Liver (tissue), 3 donors: ENCODE data around the gene KCTD6.

Experiments used
- ATF3 ChIP-seq: IDR thresholded peaks from 2 replicates; pipeline ENCODE4 v1.6.1; 2016; ENCODE audit warnings: antibody characterized with exemption
- TAF1 ChIP-seq: conservative IDR thresholded peaks from 2 replicates; pipeline ENCODE4 v1.6.1; 2016; ENCODE audit warnings: antibody characterized with exemption, mild to moderate bottlenecking
- TF ChIP-seq, protein P1 (sequence below): fragments of 150-350 bp; IDR thresholded peaks from 2 replicates; pipeline ENCODE4 v1.5.1; 2017; ENCODE audit warnings: improper control_type of control experiment, low read depth, low read length; ENCODE audit not compliant: missing input control
- donor health status: healthy.
- donor health status: healthy.

DNA sequence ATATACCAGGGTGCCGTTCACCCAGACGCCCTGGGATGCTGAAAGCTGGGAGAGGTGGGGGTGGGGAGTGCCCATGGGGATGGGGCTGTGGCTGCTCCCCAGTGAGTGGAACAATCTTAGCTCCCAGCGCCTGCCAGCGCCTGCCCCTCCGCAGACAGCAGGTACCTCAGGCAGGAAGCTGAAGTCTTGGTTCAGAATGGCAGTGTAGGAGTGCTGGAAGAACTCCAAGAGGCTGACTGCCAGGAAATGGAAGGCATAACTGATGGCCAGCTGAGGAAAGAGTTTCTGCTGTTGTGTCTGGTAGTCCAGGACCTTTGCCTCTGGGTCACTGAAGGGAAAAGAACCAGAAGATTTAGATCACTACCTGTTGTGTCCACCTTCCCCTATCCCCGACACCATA lies 36.7 kb downstream of the KCTD6 start:
- TF ChIP-seq TAF1 (no peak), ATF3 (no peak)
- TF ChIP-seq, protein P1, sequence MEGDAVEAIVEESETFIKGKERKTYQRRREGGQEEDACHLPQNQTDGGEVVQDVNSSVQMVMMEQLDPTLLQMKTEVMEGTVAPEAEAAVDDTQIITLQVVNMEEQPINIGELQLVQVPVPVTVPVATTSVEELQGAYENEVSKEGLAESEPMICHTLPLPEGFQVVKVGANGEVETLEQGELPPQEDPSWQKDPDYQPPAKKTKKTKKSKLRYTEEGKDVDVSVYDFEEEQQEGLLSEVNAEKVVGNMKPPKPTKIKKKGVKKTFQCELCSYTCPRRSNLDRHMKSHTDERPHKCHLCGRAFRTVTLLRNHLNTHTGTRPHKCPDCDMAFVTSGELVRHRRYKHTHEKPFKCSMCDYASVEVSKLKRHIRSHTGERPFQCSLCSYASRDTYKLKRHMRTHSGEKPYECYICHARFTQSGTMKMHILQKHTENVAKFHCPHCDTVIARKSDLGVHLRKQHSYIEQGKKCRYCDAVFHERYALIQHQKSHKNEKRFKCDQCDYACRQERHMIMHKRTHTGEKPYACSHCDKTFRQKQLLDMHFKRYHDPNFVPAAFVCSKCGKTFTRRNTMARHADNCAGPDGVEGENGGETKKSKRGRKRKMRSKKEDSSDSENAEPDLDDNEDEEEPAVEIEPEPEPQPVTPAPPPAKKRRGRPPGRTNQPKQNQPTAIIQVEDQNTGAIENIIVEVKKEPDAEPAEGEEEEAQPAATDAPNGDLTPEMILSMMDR, result no peak
